Sigmoid colon (tissue), 7 donors: ENCODE data around the gene MLLT6. TPM values are rescaled to one million over a fixed set of nuclear protein-coding genes. Genes with fewer than 3 reads are reported as not detected.

Source experiments
- DNase-seq: peaks from one replicate; pipeline ENCODE4 v3.0.0-alpha.2; 2019
- H3K27ac ChIP-seq, 4 donors: fragments of 200-600 bp; sonication (generic); one replicate each; pipeline ENCODE4 v1.5.1; 2016 to 2019; ENCODE audit warnings: mild to moderate bottlenecking in 1 of 4
- H3K27me3 ChIP-seq, 3 donors: fragments of 200-600 bp; sonication (generic); one replicate each; pipeline ENCODE4 v1.5.1; 2019; ENCODE audit warnings: mild to moderate bottlenecking in 1 of 3
- H3K36me3 ChIP-seq, 4 donors: fragments of 200-600 bp; sonication (generic); one replicate each; pipeline ENCODE4 v1.5.1; 2016 to 2019
- H3K4me1 ChIP-seq, 4 donors: fragments of 200-600 bp; sonication (generic); one replicate each; pipeline ENCODE4 v1.5.1; 2017 to 2019
- H3K4me3 ChIP-seq, 4 donors: fragments of 200-600 bp; sonication (generic); one replicate each; pipeline ENCODE4 v1.5.1; 2017 to 2019; ENCODE audit warnings: mild to moderate bottlenecking in 2 of 4, moderate library complexity in 1 of 4
- H3K9me3 ChIP-seq, 4 donors: fragments of 200-600 bp in 3 of 4; sonication (generic) in 3 of 4; one replicate each; pipeline versions ENCODE4 v1.5.1 to v1.6.1; 2013 to 2019
- CTCF ChIP-seq, 4 experiments: fragments of 450-650 bp in 3 of 4; fragments of 200-600 bp in 1 of 4; IDR thresholded peaks; one replicate each; pipeline ENCODE4 v1.5.1; 2016 to 2019; ENCODE audit warnings: antibody characterized with exemption in 4 of 4, mild to moderate bottlenecking in 3 of 4, moderate library complexity in 2 of 4
- EP300 ChIP-seq, 4 donors: sonication (generic); formaldehyde crosslinking; IDR thresholded peaks; one replicate each; pipeline ENCODE4 v1.6.1; 2017; ENCODE audit warnings: antibody characterized with exemption in 4 of 4
- POLR2A ChIP-seq, 2 donors: fragments of 450-650 bp; IDR thresholded peaks; one replicate each; pipeline ENCODE4 v1.6.1; 2016; ENCODE audit warnings: antibody characterized with exemption in 2 of 2, mild to moderate bottlenecking in 2 of 2, moderate library complexity in 2 of 2
- POLR2AphosphoS5 ChIP-seq, 4 donors: sonication (generic); formaldehyde crosslinking; IDR thresholded peaks; one replicate each; pipeline ENCODE4 v1.6.1; 2017; ENCODE audit warnings: antibody characterized with exemption in 4 of 4
- WGBS, 2 donors: extraction: QIAGEN DNeasy Blood & Tissue Kit; methylation state at CpG; one replicate each; pipeline ENCODE4 v1.1.7; 2013; 5-methylcytosine and 5-hydroxymethylcytosine counted together
- intact Hi-C: fragments of 100-400 bp; cut with DNase I; formaldehyde crosslinking; loops from one replicate; pipeline ENCODE4 v1.15.1; 2023
- polyA plus RNA-seq, 3 donors: library from polyadenylated mRNA; stranded (reverse); fragments of 200-250 nt; gene quantifications; one replicate each; pipeline ENCODE4 v1.2.3, GENCODE V29; 2013
- total RNA-seq, 4 donors: library from RNA; depleted of rRNA; stranded (reverse); fragments of >200 nt; gene quantifications; one replicate each; pipeline ENCODE4 v1.1.0, GENCODE V29; 2016
- donor health status: healthy with polysubstance abuse.
- donor health status: Bipolar disorder and iron deficiency.
- donor health status: healthy.

Gene MLLT6
- total and polyA plus RNA-seq, 7 donors = 15.3 to 90.3 (median 51.5) TPM

GRCh38 chr17:38762231-38762630 lies 57.2 kb downstream of the MLLT6 start:
- H3K4me1 ChIP-seq = no peaks in the 10 kb centered on the region
- H3K27ac ChIP-seq = no peak overlapping the region
- intact Hi-C loops = no loop called here
- no peaks in the 10 kb centered on the region for H3K9me3 ChIP-seq
- WGBS, 2 donors = 76 to 91% methylated on average over 3 of the region's 3 CpGs
- H3K36me3 ChIP-seq = peaks cover 37 to 100% (median 45%) of the 10 kb centered on the region in 4 donors
- no peaks in the 10 kb centered on the region for H3K27me3 ChIP-seq
- TF ChIP-seq EP300 (IDR thresholded peaks at IDR 0.05) = no peak
- TF ChIP-seq POLR2AphosphoS5 (IDR thresholded peaks at IDR 0.05) = no peak
- TF ChIP-seq POLR2A (IDR thresholded peaks at IDR 0.05) = no peak
- TF ChIP-seq CTCF (IDR thresholded peaks at IDR 0.05) = no peak
- DNase-seq = no peak
- H3K4me3 ChIP-seq = no peak overlapping the region

- H3K4me3 ChIP-seq = no peak overlapping the region
- H3K4me1 ChIP-seq = peaks cover 0 to 10% (median 0%) of the 10 kb centered on the region in 4 donors
- intact Hi-C loops = no loop called here
- H3K9me3 ChIP-seq = no peaks in the 10 kb centered on the region
- H3K36me3 ChIP-seq = peaks cover 25 to 99% (median 40%) of the 10 kb centered on the region in 4 donors
- 94 to 95% methylated on average over 5 of the region's 5 CpGs for WGBS, 2 donors
- DNase-seq = no peak
- H3K27ac ChIP-seq = no peak overlapping the region
- H3K27me3 ChIP-seq = no peaks in the 10 kb centered on the region
- TF ChIP-seq POLR2A (IDR thresholded peaks at IDR 0.05) (no peak), EP300 (IDR thresholded peaks at IDR 0.05) (no peak), POLR2AphosphoS5 (IDR thresholded peaks at IDR 0.05) (no peak), CTCF (IDR thresholded peaks at IDR 0.05) (no peak)
These were observed 61.3 kb downstream of the MLLT6 start for GRCh38 chr17:38766341-38766740.

- no peak overlapping the region for H3K4me3 ChIP-seq
- H3K27me3 ChIP-seq = no peaks in the 10 kb centered on the region
- H3K9me3 ChIP-seq = no peaks in the 10 kb centered on the region
- 55 to 72% methylated on average over 6 of the region's 6 CpGs for WGBS, 2 donors
- H3K36me3 ChIP-seq = peaks cover 20 to 99% (median 41%) of the 10 kb centered on the region in 4 donors
- no peak for DNase-seq
- intact Hi-C loops = no loop called here
- peaks cover 0 to 10% (median 0%) of the 10 kb centered on the region in 4 donors for H3K4me1 ChIP-seq
- H3K27ac ChIP-seq = peak overlapping the region in 1 of 4 donors; percentile 49
- TF ChIP-seq POLR2A (IDR thresholded peaks at IDR 0.05) (no peak), EP300 (IDR thresholded peaks at IDR 0.05) (no peak), CTCF (IDR thresholded peaks at IDR 0.05) (no peak)
These were observed 63.3 kb downstream of the MLLT6 start for GRCh38 chr17:38768417-38768816.

GRCh38 chr17:38773258-38773657 lies 68.2 kb downstream of the MLLT6 start:
- intact Hi-C loops = no loop called here
- Histone ChIP-seq H3K4me1 (peaks cover 0 to 5% (median 0%) of the 10 kb centered on the region in 4 donors), H3K27ac (no peak overlapping the region), H3K27me3 (no peaks in the 10 kb centered on the region), H3K4me3 (no peak overlapping the region), H3K9me3 (no peaks in the 10 kb centered on the region), H3K36me3 (peaks cover 37 to 99% (median 74%) of the 10 kb centered on the region in 4 donors)
- DNase-seq = no peak
- TF ChIP-seq POLR2A (IDR thresholded peaks at IDR 0.05) (no peak), CTCF (IDR thresholded peaks at IDR 0.05) (no peak), POLR2AphosphoS5 (IDR thresholded peaks at IDR 0.05) (no peak), EP300 (IDR thresholded peaks at IDR 0.05) (no peak)

- Histone ChIP-seq H3K27me3 (no peaks in the 10 kb centered on the region), H3K9me3 (no peaks in the 10 kb centered on the region), H3K4me1 (no peaks in the 10 kb centered on the region), H3K4me3 (no peak overlapping the region), H3K36me3 (peaks cover 54 to 100% (median 88%) of the 10 kb centered on the region in 4 donors), H3K27ac (no peak overlapping the region)
- no peak for TF ChIP-seq EP300 (IDR thresholded peaks at IDR 0.05)
- TF ChIP-seq POLR2A (IDR thresholded peaks at IDR 0.05) = no peak
- no peak for TF ChIP-seq POLR2AphosphoS5 (IDR thresholded peaks at IDR 0.05)
- no peak for TF ChIP-seq CTCF (IDR thresholded peaks at IDR 0.05)
- 78 to 83% methylated on average over 7 of the region's 7 CpGs for WGBS, 2 donors
- intact Hi-C loops = no loop called here
- DNase-seq = no peak
These were observed 72.7 kb downstream of the MLLT6 start for GRCh38 chr17:38777641-38778250.
